H54 (cell line): ENCODE results near the gene ALG12.

Experiments used
- DNase-seq: peaks from one replicate; pipeline ENCODE4 v3.0.0; 2011; ENCODE audit warnings: low spot score, mixed read lengths; ENCODE audit not compliant: insufficient read length
- FAIRE-seq: peaks from 3 replicates; lab custom pipeline; 2011; peaks lifted over from hg19 to GRCh38; lab: Jason Lieb, UNC
- POLR2A ChIP-seq: IDR thresholded peaks from 2 replicates; pipeline ENCODE4 v1.6.1; 2011; ENCODE audit warnings: low read depth, mild to moderate bottlenecking, low read length

ALG12 gene

DNA sequence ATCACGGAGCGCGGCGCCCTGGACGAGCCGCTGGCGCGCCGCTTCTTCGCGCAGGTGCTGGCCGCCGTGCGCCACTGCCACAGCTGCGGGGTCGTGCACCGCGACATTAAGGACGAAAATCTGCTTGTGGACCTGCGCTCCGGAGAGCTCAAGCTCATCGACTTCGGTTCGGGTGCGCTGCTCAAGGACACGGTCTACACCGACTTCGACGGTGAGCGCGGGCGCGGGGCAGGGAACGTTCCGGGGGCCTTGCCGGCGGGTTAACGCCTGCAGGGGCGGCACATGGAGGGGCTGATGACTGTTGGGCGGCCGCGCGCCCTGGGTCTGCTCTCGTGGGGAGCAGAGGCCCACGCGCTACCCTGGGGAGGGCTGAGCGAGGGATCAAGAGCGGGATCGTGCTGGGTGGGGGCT is 43.4 kb upstream of the ALG12 start:
- no peak for TF ChIP-seq POLR2A
- FAIRE-seq = no peak
- no peak for DNase-seq

- FAIRE-seq (no peak), DNase-seq (no peak)
- no peak for TF ChIP-seq POLR2A
These were observed 42.9 kb upstream of the ALG12 start for GRCh38 chr22:49961005-49961600.

- no peak for FAIRE-seq
- peak; percentile 97 for DNase-seq
- TF ChIP-seq POLR2A = peak; percentile 82
These were observed 42.1 kb upstream of the ALG12 start, which contains the start of gene PIM3 for GRCh38 chr22:49960159-49961004. PIM3 (plus strand) TSS chr22:49960772; CDS start chr22:49960948, 176 bp downstream.

DNA sequence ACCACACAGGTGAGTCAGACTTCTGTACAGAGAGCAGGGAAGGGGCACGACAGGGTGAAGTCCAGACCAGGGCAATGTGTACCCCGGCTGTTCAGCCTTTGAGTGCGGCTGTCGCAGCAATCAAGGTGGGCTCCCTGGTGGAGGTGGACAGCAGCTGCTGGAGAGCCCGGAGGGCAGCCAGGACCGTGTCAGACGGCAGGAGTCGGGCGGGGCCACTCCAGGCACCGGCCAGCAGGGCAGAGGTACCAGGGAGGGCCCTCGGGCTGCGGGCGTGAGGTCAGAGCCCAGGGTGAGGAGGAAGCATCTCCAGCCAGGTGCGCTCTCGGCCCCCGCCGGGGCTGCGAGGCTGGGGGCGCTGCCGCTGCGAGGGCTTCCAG is 41.5 kb upstream of the ALG12 start:
- DNase-seq = peak; percentile 67
- FAIRE-seq = no peak
- no peak for TF ChIP-seq POLR2A

- FAIRE-seq (no peak), DNase-seq (no peak)
- TF ChIP-seq POLR2A = no peak
These were observed 40.9 kb upstream of the ALG12 start for GRCh38 chr22:49958931-49959781.

GRCh38 chr22:49958366-49958921 is 40.2 kb upstream of the ALG12 start:
- FAIRE-seq (no peak), DNase-seq (no peak)
- TF ChIP-seq POLR2A = no peak

DNA sequence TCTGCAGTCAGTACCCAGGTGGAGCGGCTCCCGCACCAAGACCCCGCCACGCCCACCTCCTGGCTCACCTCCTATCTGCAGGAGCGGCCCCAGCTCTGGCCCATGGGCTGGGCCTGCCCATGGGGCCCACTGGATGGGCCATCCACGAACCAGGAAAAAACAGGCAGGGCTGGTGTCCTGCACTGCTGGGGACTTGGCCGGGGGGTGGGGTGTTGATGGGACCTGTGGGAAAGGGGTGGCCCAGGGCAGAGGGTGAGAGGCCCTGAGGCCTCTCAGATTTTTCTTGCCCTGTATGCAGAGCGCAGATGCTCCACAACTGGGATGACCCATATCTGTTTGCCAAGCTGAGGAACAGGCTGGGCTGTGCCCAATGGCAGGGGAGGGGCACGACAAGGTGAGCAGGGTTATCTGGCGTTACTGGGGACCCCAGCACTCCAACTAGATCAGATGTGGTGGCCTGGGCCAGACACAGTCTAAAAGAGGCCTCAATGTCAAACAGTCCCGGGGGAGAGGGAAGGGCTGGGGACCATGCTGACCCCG is 39.7 kb upstream of the ALG12 start:
- DNase-seq (no peak), FAIRE-seq (no peak)
- no peak for TF ChIP-seq POLR2A

- DNase-seq = no peak
- TF ChIP-seq POLR2A = no peak
- FAIRE-seq = no peak
These were observed 38.9 kb upstream of the ALG12 start for GRCh38 chr22:49956914-49957825.

- no peak for TF ChIP-seq POLR2A
- DNase-seq = no peak
- FAIRE-seq = no peak
These were observed 38.2 kb upstream of the ALG12 start for GRCh38 chr22:49956418-49956770.

DNA sequence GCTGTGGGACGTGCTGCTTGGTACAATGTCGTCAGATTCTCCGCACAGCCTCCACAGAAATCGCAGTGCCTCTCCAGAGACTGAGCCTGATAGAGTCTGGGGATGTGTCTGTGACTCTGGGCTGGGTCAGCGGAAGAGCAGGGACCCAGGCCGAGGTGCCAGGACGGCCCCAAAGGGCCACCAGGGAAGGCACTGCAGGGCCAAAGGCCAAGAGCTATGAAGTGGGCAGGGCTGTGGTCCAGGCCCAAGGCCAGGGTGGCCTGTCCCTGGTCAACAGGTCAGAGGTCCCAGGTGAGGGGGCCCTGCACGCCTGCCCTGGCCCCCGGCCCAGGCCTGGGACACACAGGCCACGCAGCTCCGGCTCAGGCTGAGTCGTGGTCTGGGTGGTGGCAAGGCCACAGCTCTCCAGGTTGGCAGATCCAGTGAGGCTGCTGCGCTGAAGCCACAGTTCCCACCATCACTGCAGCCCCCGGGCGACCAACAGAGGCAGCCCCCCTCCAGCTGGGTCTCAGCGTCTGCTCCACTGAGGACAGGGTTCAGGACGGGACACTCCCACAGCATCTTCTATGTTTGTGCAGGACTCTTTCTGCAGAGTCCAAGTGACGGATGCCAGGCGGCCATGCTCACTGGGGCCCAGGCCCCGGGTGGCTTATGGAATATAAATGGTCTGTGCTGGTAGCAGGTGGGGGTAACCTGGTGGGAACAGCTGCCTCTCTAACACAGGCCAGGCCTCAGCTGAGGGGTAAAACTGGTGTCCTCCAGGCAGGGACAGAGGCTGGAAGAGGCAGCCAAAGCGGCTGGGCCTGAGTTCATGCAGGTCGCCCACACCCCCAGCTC is 37.6 kb upstream of the ALG12 start:
- no peak for TF ChIP-seq POLR2A
- DNase-seq (no peak), FAIRE-seq (no peak)

DNA sequence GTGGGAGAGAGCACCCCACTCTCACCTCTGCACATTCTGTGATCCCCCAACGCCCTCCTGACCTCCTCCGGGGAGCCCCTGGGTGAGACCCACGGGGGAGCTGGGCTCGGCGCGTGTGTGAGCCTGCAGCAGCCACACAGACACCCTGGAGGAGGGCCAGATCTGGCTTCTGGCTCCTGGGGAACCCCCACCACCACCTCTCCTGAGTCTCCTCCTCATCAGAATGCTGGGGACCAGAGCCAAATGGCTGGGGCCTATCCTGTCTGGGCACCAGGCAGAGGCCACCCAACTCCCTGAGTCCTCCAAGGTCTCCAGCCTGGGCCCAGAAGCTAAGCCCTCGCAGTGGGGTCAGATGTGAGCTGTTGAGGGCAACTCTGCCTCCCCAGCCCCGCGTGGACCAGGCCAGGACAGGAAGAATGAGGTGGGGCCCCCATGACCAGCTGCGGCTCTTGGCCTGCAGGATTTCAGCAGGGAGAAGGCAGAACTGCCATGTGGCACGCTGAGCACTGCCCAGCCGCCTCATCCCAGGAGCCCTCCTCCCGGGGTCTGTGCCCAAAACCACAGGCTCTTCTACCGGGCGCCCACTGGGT is 36.8 kb upstream of the ALG12 start:
- FAIRE-seq (no peak), DNase-seq (no peak)
- TF ChIP-seq POLR2A = no peak
